ENCODE data around the gene CEP89.
"Not testable (repeated sequence)": the region's sequence is repeated elsewhere in the genome, so short reads cannot be mapped to it uniquely, and the experiment has no call there.

CEP89 gene

GRCh38 chr19:32976223-32976805 is 4.6 kb upstream of the CEP89 start:
- peak; percentile 58 for DNase-seq
- in situ Hi-C loops (cut with HindIII; ENCODE audit: low pct_ligation_motif_present, low pct_unique_long_range_greater_than_20kb, low sequenced_read_pairs), result no loop called here

- in situ Hi-C loops (cut with HindIII; ENCODE audit: low pct_ligation_motif_present, low pct_unique_long_range_greater_than_20kb, low sequenced_read_pairs), result no loop called here
- no peak for DNase-seq
Observed at GRCh38 chr19:32971012-32971595, 654 bp downstream of the CEP89 start.

- in situ Hi-C loops (cut with HindIII; ENCODE audit: low pct_ligation_motif_present, low pct_unique_long_range_greater_than_20kb, low sequenced_read_pairs), result no loop called here
- DNase-seq, result no peak
Observed at GRCh38 chr19:32969549-32969948, 2.2 kb downstream of the CEP89 start.

GRCh38 chr19:32966750-32967149 is 5.0 kb downstream of the CEP89 start:
- in situ Hi-C loops (cut with HindIII; ENCODE audit: low pct_ligation_motif_present, low pct_unique_long_range_greater_than_20kb, low sequenced_read_pairs), result no loop called here
- no peak for DNase-seq

- in situ Hi-C loops (cut with HindIII; ENCODE audit: low pct_ligation_motif_present, low pct_unique_long_range_greater_than_20kb, low sequenced_read_pairs), result no loop called here
- DNase-seq, result no peak
Observed at GRCh38 chr19:32945260-32945659, 26.5 kb downstream of the CEP89 start.

GRCh38 chr19:32941273-32941672 is 30.5 kb downstream of the CEP89 start:
- in situ Hi-C loops (cut with HindIII; ENCODE audit: low pct_ligation_motif_present, low pct_unique_long_range_greater_than_20kb, low sequenced_read_pairs); DNase-seq: not testable (repeated sequence)

- no peak for DNase-seq
- in situ Hi-C loops (cut with HindIII; ENCODE audit: low pct_ligation_motif_present, low pct_unique_long_range_greater_than_20kb, low sequenced_read_pairs), result no loop called here
Observed at GRCh38 chr19:32936065-32936464, 35.7 kb downstream of the CEP89 start.

GRCh38 chr19:32935629-32936028 is 36.1 kb downstream of the CEP89 start:
- in situ Hi-C loops (cut with HindIII; ENCODE audit: low pct_ligation_motif_present, low pct_unique_long_range_greater_than_20kb, low sequenced_read_pairs), result no loop called here

GRCh38 chr19:32933571-32933970 is 38.2 kb downstream of the CEP89 start:
- in situ Hi-C loops (cut with HindIII; ENCODE audit: low pct_ligation_motif_present, low pct_unique_long_range_greater_than_20kb, low sequenced_read_pairs), result no loop called here
- DNase-seq, result no peak

More at GRCh38 chr19:32935629-32936028, 36.1 kb downstream of the CEP89 start:
- DNase-seq, result no peak

- in situ Hi-C loops (cut with HindIII; ENCODE audit: low pct_ligation_motif_present, low pct_unique_long_range_greater_than_20kb, low sequenced_read_pairs), result no loop called here
- DNase-seq, result no peak
Observed at GRCh38 chr19:32930567-32930966, 41.2 kb downstream of the CEP89 start.

- in situ Hi-C loops (cut with HindIII; ENCODE audit: low pct_ligation_motif_present, low pct_unique_long_range_greater_than_20kb, low sequenced_read_pairs), result no loop called here
- DNase-seq, result no peak
Observed at GRCh38 chr19:32928806-32929205, 43.0 kb downstream of the CEP89 start.

GRCh38 chr19:32924200-32924599 is 47.6 kb downstream of the CEP89 start:
- in situ Hi-C loops (cut with HindIII; ENCODE audit: low pct_ligation_motif_present, low pct_unique_long_range_greater_than_20kb, low sequenced_read_pairs), result no loop called here
- no peak for DNase-seq

GRCh38 chr19:32921624-32922023 is 50.1 kb downstream of the CEP89 start:
- in situ Hi-C loops (cut with HindIII; ENCODE audit: low pct_ligation_motif_present, low pct_unique_long_range_greater_than_20kb, low sequenced_read_pairs), result no loop called here
- DNase-seq, result no peak

- no peak for DNase-seq
- in situ Hi-C loops (cut with HindIII; ENCODE audit: low pct_ligation_motif_present, low pct_unique_long_range_greater_than_20kb, low sequenced_read_pairs), result no loop called here
Observed at GRCh38 chr19:32919365-32919764, 52.4 kb downstream of the CEP89 start.

- no peak for DNase-seq
- in situ Hi-C loops (cut with HindIII; ENCODE audit: low pct_ligation_motif_present, low pct_unique_long_range_greater_than_20kb, low sequenced_read_pairs), result no loop called here
Observed at GRCh38 chr19:32917616-32917996, 54.2 kb downstream of the CEP89 start.

GRCh38 chr19:32916969-32917615 is 54.7 kb downstream of the CEP89 start:
- in situ Hi-C loops (cut with HindIII; ENCODE audit: low pct_ligation_motif_present, low pct_unique_long_range_greater_than_20kb, low sequenced_read_pairs), result no loop called here
- no peak for DNase-seq

- peak; percentile 1 for DNase-seq
- in situ Hi-C loops (cut with HindIII; ENCODE audit: low pct_ligation_motif_present, low pct_unique_long_range_greater_than_20kb, low sequenced_read_pairs), result no loop called here
Observed at GRCh38 chr19:32914879-32915660, 56.7 kb downstream of the CEP89 start.

GRCh38 chr19:32911467-32911866 is 60.3 kb downstream of the CEP89 start:
- in situ Hi-C loops (cut with HindIII; ENCODE audit: low pct_ligation_motif_present, low pct_unique_long_range_greater_than_20kb, low sequenced_read_pairs), result no loop called here
- no peak for DNase-seq

GRCh38 chr19:32910874-32911273 is 60.9 kb downstream of the CEP89 start:
- in situ Hi-C loops (cut with HindIII; ENCODE audit: low pct_ligation_motif_present, low pct_unique_long_range_greater_than_20kb, low sequenced_read_pairs), result no loop called here
- no peak for DNase-seq

Data from ACHN (cell line).